HG03280 (cell line): ENCODE measurements around the gene GAGE10.

Experiments
- ATAC-seq: cut with Tn5 transposase; IDR thresholded peaks from one replicate; pipeline ENCODE4 v1.9.1; 2021; ENCODE audit warnings: mild to moderate bottlenecking, moderate library complexity; ENCODE audit not compliant: unreplicated experiment

The GAGE10 gene

GRCh38 chrX:49303346-49303745, at the start of gene GAGE10:
TSS of gene GAGE10 (plus strand) at chrX:49303646. CDS start at chrX:49304860, 1,214 bp downstream.
- no peak for ATAC-seq

- ATAC-seq = no peak
These were observed 48.8 kb upstream of the GAGE10 start for GRCh38 chrX:49254639-49255038.

GRCh38 chrX:49256268-49256995, 47.0 kb upstream of the GAGE10 start:
- ATAC-seq = no peak

- ATAC-seq = no peak
These were observed 46.2 kb upstream of the GAGE10 start for GRCh38 chrX:49257074-49257790.

- ATAC-seq = no peak
These were observed 45.3 kb upstream of the GAGE10 start for GRCh38 chrX:49257846-49258748.

- no peak for ATAC-seq
These were observed 44.7 kb upstream of the GAGE10 start for GRCh38 chrX:49258749-49259124.

- no peak for ATAC-seq
These were observed 43.0 kb upstream of the GAGE10 start for GRCh38 chrX:49260221-49260985.

- ATAC-seq = no peak
These were observed 40.8 kb upstream of the GAGE10 start for GRCh38 chrX:49262603-49263002.

GRCh38 chrX:49263631-49264030, 39.8 kb upstream of the GAGE10 start:
- no peak for ATAC-seq

- ATAC-seq = no peak
These were observed 39.0 kb upstream of the GAGE10 start, which contains the start of gene FOXP3 for GRCh38 chrX:49264460-49264859. TSS of gene FOXP3 (minus strand) at chrX:49264710. CDS start at chrX:49258505, 6,205 bp downstream.

GRCh38 chrX:49266523-49267445, 36.7 kb upstream of the GAGE10 start:
- no peak for ATAC-seq

GRCh38 chrX:49268702-49269009, 34.8 kb upstream of the GAGE10 start:
- ATAC-seq = no peak

GRCh38 chrX:49269010-49269766, 34.3 kb upstream of the GAGE10 start:
- ATAC-seq = peak; percentile 84

- ATAC-seq = peak; percentile 20
These were observed 33.6 kb upstream of the GAGE10 start, which contains the start of gene PPP1R3F for GRCh38 chrX:49269767-49270248. TSS of gene PPP1R3F (plus strand) at chrX:49269793. CDS start at chrX:49269870, 77 bp downstream.

GRCh38 chrX:49270249-49270921, 33.1 kb upstream of the GAGE10 start:
- ATAC-seq = no peak

- ATAC-seq = no peak
These were observed 32.1 kb upstream of the GAGE10 start for GRCh38 chrX:49271341-49271740.

GRCh38 chrX:49272421-49272820, 31.0 kb upstream of the GAGE10 start:
- no peak for ATAC-seq

GRCh38 chrX:49273181-49273727, 30.2 kb upstream of the GAGE10 start:
- ATAC-seq = no peak
